Activated T-cell treated with anti-CD3 and anti-CD28 coated beads, Interleukin-2, amount 50 U/mL, for 48 hours (primary cell): ENCODE measurements around the gene FGF21.

Experiments used
- DNase-seq, 2 experiments: peaks; one replicate each; pipeline ENCODE4 v3.0.0-alpha.2; 2020

FGF21 gene

DNA sequence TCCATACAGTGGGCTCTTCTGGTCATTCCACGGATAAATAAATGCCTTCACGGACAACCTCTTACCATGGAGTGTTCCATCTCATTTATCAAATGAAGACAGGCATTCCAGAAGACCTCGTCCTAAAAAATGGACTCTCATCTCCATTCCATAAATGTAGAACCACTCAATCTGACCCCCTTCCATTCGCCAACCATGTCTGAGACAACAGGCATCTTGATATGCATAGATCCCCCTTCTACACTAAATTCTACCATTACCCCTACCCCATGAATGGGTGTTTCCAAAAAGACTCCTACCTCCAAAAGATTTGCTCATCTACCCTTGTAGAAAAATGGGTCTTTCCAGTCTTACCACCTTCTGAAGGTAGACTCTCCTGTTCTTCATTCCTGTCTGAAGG is 23.9 kb upstream of the FGF21 start:
- no peak for DNase-seq

DNA sequence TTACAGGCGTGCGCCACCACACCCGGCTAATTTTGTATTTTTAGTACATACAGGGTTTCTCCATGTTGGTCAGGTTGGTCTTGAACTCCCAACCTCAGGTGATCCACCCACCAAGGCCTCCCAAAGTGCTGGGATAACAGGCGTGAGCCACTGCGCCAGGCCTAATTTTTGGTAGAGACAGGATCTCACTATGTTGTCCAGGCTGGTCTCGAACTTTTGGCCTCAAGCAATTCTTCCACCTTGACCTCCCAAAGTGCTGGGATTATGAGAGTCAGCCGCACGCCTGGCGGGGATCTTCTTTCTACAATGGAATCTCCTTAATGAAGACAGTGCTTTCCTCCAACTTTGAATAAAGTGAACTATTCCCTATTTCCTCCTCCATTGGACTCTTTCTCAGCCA is 20.7 kb upstream of the FGF21 start:
- no peak for DNase-seq

DNA sequence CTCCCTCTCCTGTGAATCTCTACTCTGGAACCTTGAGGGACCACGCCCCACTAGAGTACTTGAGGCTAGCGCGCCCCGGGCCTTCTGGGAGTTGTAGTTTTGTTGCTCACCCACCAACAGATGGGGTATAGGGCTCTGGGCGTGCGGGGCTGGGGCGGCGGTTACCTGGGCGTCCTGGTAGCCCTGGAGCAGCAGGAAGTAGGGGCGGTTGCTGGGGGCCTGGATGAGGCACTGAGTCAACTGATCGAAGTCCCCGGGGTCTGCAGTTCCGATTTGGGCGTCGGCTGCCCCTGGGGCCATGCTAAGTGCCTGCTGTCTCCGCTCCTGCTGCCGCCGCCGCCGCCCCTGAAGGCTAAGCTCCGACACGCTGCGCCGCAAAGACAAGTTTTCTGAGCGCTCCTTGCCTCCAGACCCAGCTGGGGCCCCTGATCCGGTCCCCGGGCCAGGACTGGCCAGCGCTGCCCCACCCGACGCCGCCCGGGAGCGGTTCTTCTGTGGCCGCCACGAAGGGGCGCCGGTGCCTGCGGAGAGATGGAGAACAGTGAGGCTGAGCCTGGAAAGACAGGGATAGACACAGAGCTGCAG is 20.2 kb upstream of the FGF21 start:
- no peak for DNase-seq

DNA sequence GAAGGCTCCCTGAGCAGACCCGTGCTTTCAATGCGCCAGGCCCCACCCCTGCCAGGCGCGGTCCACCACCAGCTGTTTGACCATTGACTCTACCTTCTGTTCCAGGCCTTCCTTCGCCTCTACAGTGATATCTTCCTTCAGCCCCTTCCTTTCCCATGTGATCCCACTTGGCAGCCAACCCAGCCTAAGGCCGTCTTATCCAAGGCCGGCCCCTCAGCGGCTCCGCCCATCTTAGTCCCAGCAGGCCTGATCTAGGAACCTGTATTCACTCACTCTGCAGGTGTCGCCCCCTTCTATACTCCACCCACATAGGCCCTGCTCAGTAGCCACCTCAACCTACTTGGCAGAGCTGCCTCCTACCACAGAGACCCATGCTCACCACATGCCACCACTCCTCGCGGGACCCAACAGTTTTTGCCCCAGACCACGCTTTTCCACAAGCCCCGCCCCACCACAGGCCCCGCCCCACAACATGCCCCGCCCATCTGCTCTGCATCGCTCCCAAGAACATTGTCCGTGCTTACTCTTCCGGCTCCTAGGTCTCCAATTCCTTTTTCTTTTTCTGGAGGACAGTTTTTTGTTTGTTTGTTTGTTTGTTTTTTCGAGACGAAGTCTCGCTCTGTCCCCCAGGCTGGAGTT is 17.8 kb upstream of the FGF21 start:
- no peak for DNase-seq

DNA sequence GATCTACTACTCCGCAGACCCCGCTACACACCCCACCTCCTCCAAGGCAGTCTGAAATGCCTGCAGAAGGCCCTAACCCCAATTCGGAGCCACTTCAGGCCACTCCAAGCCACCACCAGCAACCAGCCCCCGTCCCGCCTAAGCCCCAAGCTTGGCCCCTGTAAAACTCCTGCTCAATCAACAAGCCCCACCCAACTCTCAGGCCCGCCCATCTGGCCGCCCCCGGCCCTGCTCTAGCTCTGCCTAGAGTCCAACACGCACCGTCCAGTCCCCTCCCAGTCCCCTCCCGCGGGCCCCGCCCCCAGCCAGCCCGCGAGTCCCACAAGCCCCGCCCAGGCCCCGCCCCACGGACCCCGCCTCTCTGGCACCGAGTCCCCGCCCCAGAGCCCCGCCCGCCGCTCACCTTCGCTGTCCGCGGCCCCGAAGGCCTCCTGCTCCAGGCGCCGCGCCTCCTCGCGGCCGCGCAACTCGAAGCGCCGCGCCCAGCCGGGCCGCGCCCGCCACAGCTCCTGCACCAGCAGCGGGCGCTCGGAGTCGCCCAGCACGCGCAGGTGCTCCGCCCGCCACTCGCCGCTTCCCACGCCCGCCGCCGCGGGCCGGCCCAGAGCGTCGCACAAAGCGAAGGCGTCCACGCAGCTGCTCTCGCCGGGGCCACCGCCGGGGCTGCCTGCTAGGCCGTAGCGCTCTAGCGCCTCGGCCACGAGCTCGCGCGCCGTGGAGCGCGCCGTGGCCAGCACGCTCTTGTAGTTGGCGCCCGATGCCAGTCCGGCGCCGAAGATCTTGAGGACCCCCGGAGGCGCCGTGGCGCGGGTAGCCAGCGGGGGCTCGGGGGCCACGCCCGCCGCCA is 16.5 kb upstream of the FGF21 start:
- DNase-seq: peak; percentile 96 to 97

DNA sequence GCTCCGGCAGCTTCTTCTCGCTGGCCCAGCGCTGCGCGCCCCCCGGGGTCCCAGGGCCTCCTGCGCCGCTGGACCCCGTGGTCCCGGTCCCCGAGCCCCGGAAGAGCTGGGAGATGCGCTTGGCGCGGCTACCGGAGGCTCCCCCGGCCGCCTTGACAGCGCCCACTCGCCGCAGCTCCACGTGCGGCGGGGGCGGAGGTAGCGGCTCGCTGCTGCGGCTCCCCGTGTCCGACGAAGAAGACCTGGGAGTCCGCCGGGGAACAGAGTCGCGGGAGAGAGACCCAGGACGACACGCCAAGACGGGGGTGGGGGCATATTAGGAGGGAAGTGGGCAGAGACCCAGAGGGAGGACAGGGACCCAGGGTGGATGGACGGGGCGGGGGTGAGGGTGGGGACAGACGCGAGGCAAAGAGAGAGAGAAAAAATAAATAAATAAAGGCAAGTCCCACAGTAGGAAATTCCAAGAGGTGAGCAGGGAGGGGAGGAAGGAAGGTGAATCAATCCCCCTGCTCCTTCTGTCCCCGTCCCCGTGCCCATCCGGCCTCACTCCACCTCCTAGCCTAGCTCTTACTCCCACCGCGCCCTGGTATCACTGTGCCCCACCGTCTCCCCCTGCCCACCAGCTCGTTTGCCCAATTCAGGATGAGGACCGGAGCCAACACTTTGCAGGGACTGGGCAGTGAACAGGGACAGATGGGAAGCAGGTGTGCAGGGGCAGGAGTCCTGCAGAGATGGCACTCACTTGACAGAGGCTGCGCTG is 15.7 kb upstream of the FGF21 start:
- no peak for DNase-seq

DNA sequence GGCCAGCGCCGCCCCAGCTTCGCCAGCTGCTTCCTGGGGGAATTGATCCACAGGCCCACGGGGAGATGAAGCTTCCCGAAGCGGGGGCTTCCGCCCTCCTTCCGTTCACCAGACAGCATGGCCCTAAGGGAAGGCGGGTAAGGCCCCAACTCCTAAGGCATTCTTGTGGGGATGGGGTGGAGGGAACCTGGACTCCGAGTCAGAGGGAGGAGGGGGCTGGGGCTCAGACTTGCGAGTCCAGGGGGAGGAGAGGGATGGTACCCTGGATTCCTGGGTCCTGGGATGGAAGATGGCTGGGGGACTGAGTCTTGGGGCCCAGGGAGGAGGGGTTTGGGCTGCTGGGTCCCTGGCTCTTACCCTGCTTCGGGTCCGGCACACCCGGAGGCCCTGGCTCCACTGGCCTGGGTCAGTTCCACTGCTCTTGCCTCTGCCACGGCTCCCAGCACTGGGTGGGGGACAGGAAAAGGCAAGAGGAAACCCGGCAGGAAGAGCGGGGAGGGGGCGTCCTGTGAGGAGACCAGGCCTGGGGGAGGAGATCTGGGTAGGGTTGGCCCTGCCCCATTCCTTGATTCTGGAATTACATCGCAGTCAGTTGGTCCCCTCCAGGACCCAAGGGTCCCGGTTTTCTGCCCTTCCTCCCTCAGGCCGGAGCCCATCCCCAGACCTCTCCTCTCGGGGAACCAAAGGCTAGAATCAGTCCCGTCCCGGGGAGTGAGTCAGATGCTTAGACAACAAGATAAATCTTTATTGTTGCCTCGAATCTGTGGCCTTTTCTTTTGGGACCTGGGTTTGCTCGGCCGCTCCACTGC is 15.0 kb upstream of the FGF21 start, which contains the start of gene RASIP1:
RASIP1 (minus strand) TSS at position 447 of the 809 bp plus-strand sequence; CDS start at position 119, 328 bp downstream.
- no peak for DNase-seq

DNA sequence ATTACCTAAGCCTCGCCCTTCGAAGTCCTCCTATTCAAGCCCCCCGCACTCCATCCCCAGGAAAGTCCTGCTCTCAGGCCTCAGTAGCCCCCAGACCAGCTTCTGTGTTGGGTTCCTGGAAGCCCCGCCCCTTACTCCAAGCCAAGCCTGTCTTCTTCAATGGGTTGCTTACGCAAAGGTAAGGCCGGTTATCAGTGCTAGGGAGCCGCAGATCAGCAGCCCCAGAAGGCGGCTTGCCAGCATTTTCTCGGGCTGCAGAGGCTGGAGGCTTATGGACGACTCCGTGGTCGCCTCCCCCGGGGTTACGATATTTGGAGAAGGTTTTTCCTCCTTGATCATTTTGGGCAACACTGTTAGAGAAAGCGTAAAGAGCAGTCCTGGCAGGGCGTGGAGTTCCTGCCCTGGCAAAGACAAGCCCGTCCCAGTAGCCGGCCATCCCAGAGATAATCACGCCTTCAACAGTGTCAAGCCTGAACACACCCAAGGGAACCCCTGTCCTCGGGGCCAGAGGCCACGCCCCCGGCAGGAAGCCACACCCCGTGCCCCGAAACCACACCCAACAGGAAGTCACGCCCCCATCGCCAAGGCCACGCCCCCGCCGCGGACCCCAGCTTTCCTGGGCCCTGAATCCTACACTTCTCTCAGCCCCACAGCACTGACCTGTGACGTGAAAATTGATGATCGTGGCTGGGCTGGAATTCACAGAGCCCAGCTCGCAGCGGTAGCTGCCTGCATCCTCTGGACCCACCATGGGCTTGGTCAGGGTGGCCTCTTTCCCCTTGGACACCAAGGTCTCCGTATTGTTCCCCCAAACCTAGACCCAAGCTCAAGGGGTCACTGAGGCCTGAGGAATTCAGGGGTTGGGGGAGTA is 14.0 kb upstream of the FGF21 start:
- DNase-seq: peak; percentile 69 to 75

DNA sequence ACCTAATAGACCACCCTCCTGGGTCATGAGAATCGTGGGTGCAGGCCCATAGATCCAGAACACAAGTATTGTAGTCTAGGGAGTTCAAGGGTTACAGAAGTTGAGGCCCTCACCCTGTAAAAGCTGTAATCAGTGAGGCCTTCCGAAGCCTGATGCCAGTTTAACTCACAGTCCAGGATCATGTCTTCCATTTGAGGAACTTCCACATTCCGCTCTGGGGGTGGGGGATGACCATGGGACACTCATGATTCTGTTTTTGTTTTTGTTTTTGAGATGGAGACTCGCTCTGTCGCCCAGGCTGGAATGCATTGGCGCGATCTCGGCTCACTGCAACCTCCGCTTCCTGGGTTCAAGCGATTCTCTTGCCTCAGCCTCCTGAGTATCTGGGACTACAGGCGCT is 13.2 kb upstream of the FGF21 start:
- no peak for DNase-seq

DNA sequence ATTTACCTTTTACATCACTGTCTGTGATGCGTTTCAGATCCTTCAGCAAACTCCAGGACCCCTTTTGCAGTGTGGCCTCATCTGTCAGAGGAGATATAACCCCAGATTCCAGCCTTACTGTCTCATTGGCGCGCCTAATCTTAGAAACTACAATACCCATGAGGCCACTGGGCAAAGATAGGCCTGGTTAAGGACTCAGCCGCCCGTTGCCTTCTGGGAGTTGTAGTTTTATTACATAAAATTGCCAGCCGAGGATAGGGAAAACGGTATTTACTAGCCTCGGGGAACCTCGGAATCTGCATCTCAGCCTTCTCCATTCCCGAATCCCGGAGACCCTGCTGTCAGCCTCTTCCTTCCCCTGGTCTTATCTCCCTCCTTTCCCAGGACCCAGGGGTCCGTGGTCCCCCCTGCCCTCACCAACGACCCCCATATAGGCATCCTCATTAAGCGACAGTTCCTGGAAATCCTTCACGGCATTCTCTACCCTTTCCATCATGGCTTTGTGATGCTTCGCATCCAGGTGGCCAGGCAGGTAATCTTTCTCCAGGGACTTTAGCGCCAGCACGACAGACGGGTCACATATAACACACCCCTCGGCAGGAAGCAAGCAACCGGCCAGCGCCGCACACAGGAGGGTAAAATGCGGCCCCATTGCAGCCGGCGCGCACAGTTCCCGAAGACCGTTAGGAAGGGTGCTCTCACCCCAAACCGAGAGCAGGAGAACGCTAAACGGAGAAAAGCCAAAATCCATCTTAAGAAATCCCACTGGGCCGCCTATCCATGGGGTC is 9.9 kb upstream of the FGF21 start:
- peak; percentile 58 to 66 for DNase-seq

DNA sequence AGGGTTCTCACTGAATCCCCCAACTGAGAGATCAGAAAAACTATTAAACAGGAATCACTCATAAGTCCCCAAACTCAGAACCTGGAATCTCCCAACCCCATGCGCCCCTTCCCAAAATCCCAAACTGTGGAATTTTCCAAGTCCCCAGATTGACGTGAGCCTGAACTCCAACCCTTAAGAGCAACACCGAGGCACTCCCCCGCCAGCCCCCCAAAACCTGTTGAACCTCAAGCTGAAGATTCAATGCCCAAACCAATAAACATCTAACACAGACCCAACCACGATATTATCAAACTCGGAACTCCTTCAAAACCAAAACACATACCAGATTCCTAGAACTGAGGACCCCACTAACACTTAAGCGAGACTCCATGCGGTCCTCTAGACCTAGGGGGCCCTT is 9.2 kb upstream of the FGF21 start:
- no peak for DNase-seq

DNA sequence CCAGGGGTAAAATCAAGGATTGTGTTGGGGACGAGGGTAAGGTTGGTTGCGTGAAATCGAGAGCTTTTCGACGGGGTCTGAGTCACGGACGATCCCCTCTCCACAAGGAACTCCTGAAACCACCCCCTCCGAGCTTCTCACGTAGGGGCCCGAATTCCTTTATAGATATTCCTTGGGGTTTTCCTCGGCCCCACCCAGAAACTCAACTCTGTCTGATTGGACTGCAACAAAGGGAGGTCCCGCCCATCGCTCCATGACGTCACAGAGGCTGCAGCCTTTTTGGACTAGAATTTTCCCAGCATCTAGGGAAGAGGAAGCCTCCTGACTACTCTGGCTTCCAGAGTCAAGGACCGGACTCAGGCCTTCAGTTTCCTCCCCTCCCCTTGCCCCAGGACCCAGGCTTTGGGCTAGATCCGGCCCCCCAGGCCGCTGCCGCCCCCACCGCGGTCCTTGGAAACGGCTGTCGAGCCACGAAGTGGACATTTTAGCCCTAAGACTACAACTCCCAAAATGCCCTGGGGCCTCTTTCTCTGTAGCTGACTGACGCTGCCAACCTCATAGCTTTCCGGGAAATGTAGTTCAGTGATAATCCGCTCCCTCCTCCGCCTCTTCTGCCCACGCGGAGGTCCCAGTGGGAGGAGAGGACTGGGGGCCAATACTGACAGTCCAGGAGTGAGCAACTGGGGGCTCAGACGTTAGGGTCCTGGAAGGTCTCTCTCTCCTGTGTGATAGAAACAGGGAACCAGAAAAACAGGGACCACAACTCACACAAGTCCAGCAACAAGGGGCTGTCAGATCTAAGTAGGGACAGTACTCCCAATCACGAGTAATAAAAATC is 8.4 kb upstream of the FGF21 start, which contains the start of gene IZUMO1:
IZUMO1 (minus strand) TSS at position 172 of the 838 bp plus-strand sequence. CDS start 1,050 bp downstream, outside the sequence.
- peak; percentile 68 to 74 for DNase-seq

DNA sequence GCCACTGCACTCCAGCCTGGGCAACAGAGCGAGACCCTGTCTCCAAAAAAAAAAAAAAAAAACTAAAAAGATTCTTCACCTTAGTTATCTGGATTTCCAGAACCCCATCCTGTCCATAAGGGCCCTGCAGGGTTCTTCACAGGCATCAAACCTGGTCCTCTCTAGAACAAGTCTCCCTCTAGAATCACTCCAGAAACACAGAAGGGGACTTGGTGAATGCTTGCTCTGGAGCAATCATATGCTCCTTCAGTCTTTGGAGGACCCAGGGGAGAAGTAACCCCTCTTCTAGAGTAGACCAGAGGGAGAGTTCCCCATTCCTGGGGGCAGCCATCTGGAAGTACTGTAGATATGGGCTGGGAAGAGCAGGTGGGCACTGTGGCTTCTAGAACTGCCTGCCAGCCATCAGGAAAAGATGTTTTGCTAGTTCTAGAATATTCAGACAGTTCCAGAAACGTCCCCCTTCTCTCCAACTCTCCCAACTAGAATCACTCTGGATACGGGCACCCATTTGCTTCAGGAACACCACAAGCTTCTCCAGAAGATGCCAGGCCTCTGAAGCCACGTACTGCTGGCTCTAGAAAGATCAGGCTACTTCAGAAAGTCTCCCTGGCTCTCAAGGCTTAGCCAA is 5.6 kb upstream of the FGF21 start:
- DNase-seq: no peak

DNA sequence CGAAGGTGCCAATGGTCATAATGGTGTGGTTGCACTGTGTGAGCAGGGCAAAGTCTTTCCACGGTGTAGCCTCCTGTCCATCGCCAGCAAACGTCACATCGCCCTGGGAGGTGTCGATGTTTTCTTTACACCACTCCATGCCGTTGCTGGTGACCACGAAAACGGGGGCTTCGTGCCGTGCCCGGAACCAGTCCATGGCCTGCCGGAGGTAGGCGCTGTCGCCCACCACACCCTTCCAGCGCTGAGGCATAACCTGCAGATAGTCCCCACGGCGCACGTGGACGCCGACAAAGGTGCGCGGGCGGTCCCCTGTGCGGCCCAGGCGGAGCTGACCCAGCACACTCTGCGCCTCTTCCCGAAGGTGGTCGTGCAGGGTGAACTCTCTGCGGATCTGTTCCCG is 5.0 kb upstream of the FGF21 start:
- DNase-seq: no peak

DNA sequence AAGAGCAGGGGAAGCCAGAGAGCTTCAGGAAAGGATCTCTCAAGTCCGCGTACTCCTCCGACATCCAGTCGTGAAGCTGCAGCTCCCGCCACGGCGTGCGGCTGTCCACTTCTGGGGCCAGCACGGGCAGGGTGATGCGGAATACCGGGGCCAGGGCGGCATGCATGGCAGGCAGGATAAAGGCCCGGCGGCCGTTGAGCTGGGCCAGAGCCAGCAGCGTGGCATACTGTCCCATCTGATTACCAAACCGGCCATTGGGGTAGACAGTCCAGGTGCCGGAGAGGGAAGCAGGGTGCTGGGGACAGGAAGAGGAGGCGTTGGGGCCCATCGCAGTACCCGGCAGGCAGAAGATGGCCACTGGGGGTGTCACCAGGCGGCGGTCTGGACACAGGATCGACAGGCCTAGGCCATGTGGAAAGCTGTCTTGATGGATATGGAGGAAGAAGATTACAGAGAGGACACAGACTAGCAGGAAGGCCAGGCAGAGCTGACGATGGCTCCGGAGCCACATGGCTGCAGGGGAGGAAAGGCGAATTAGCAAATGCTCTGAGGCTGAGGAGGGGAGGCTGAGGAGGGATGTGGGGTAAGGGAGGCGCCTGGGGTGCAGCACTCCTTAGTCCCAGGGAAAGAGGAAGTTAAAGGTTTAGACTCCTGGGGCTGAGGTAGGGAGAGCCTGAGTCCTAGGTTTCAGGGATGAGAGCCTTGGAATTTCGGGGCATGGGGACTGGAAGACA is 4.4 kb upstream of the FGF21 start:
- no peak for DNase-seq

DNA sequence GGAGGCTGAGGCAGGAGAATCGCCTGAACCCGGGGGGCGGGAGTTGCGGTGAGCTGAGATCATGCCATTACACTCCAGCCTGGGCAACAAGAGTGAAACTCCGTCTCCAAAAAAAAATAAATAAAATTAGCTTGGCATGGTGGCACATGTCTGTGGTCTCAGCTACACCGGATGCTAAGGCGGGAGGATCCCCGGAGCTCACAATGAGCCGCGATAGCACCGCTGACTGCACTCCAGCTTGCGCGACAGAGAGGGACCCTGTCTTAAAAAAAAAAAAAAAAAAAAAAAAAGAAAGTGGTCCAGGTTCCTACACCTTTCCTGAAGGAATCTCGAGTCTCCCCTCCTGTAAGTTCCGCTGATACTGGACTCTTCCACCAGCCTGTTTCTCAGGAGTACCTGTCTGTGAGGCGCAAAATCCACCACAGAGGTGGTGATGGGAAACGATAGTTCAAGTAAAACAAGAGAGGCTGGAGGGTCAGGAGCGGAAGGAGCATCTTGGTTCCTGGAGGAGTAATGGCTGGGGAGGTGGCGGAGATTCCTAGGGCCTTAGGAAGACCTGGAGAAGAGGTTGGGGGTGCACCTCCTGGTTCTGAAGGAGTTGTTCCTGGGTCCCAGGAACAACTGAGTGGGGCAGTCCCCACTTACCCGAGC is 3.4 kb upstream of the FGF21 start:
- DNase-seq: no peak
